NCI-H526 (cell line): ENCODE measurements around the gene GPSM1.
A peak's percentile ranks its signal among the peaks of the same experiment; 100 is the strongest.
"Not testable (repeated sequence)": the region's sequence is repeated elsewhere in the genome, so short reads cannot be mapped to it uniquely, and the experiment has no call there.

ENCODE experiments used
- DNase-seq, 2 experiments: peaks; one replicate each; lab custom pipeline; 2025; lab: John Stamatoyannopoulos, UW

Gene GPSM1

GRCh38 chr9:136397643-136398042, 70.3 kb downstream of the GPSM1 start:
- DNase-seq: no peak

DNA sequence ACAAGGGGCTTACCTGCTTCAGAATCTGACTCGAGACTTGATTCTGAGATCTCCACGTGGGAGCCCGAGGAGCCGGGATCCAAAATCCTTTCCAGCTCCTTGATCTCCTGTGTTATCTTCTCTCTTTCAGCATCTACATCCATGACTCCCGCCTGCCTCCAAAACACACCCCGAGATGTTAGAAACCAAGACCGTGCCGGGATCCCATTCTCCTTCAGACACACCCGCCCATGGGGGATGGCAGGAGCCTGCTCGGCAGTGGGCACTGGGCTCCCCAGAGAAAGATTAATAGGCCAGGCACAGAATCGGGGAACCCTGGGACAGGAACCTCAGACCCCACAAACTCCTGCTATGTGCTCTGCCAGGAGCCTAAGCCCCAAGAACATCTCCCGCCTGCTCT, 70.9 kb downstream of the GPSM1 start:
- no peak for DNase-seq

- no peak for DNase-seq
Measured at GRCh38 chr9:136399176-136400037, 72.1 kb downstream of the GPSM1 start.

GRCh38 chr9:136400038-136400834, 72.9 kb downstream of the GPSM1 start, which contains the start of gene SNAPC4:
Gene SNAPC4 (minus strand): TSS chr9:136400170. CDS start chr9:136398428, 1,742 bp downstream.
- peak in 1 of 2 experiments; percentile 91 for DNase-seq

DNA sequence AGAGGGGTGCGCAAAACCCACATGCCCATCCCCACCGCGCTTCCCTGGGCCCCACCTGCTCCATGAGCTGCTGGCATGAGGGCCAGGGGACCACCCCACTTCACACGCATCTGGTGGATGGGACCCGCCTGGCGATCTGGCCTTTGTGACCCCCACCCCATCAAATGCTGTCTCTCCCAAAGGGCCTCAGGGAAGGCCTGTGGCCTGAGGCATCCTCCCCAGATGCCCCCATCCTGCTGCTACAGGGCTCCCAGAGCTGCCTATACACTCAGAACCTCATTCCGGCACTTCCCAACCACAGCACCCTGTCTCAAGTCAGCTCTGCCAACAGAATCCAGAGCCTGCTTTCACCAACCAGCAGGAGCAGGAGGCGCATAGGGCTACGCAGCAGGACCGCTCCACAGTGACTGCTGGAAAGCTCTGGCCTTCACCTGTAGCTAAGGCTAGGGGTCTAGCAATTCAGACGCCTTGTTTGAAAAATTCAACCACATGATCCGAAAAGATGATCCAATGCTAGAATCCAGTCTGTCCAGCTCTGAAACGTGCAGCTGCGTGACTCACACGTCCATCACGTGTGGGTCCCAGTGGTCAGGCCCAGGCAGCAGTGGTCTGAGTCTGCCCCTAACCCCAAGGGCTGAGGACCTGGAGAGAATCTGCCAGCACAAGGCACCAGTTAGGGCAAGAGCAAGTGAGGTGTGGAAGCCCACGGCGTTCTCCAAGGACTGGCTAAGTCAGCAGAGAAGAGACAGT, 74.0 kb downstream of the GPSM1 start:
- DNase-seq: no peak

DNA sequence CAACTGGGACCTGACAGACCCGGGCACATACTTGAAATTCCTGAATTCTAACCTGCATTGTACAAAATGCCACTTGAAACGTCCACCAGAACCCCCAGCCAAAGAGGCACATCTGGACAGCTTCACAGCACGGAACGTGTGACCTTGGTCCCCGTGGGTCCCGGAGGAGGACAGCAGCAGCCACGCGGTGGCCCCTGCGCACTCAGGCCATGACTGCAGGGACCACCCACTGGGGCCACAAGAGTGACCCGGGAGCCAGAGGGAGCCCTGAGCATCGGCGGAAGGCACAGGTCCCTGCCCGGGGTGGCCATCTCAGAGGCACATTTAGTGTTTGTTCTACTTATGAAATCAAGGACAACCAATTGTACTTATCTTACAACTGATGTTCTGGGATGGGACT, 74.7 kb downstream of the GPSM1 start:
- no peak for DNase-seq

DNA sequence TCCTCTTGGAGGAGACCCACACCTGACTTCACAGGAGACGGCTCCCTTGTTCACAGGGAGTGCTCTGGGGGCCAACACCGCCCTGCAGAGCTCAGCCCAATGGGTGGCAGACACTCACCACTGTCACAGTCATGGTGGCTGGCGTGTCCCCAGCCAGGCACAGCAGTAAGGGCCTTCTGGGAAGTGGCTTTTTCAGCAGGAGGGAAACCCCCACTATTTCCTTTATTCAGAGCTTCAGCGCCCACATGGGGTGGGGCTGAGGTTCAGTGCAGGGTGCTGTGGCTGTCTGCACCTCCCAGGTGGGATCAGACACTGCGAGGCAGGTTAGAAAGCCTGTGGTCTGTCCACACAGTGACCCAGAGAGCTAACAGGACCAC, 76.2 kb downstream of the GPSM1 start:
- no peak for DNase-seq

GRCh38 chr9:136403915-136404800, 76.8 kb downstream of the GPSM1 start:
- no peak for DNase-seq

DNA sequence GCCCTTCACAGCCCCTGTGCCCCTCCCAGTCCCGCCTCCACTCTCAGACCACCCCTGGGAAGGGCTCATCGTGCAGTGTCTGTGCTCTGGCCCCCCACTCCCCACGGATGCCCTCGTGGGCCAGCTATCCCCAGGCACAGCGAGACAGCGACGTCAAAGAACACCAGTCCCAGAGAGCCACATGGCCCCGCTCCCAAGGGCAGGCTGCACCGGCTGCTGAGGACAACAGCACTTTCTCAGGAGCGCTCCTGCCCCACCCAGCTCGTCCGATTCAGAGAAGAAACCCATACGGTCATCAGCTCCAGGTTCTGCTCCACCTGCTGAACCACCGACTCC, 77.4 kb downstream of the GPSM1 start:
- no peak for DNase-seq

DNA sequence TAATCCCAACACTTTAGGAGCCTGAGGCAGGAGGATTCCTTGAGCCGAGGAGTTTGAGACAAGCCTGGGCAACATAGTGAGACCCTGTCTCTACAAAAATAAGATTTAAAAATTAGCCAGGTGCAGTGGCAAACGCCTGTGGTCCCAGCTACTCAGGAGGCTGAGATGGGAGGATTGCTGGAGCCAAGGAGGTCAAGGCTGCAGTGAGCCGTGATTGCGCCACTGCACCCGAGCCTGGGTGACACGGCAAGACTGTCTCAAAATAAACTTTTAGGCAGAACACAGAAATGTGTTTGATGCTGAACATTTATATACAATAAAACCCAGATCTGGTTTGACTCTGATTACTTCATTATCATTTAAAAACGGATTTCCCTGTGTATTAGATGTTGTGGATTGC, 78.1 kb downstream of the GPSM1 start:
- DNase-seq: no peak

DNA sequence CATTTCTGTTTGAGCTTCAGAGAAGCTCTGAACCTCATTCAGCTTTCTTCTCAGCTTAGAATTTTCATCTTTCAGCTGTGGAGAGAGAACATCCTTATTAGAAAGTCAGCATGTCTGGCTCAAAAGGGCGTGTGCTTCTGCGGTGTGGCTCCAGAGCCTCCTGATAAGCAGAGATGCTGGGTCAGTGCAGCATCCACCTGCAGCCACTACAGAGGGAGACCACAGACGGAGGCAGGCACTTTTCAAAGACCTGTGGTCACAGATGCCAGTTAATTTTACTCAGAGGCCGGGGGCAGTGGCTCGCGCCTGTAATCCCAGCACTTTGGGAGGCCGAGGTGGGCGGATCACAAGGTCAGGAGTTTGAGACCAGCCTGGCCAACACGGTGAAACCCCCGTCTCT, 78.6 kb downstream of the GPSM1 start:
- not testable (repeated sequence) for DNase-seq

GRCh38 chr9:136407061-136407460, 79.7 kb downstream of the GPSM1 start:
- not testable (repeated sequence) for DNase-seq

- no peak for DNase-seq
Measured at GRCh38 chr9:136407911-136408310, 80.6 kb downstream of the GPSM1 start.
